NCI-H1105 treated with DMSO at 0.1 percent for 48 hours (cell line): ENCODE data around the gene NCAPD2.

Source experiments
- DNase-seq: peaks from one replicate; lab custom pipeline; 2025; lab: John Stamatoyannopoulos, UW

Gene NCAPD2

DNA sequence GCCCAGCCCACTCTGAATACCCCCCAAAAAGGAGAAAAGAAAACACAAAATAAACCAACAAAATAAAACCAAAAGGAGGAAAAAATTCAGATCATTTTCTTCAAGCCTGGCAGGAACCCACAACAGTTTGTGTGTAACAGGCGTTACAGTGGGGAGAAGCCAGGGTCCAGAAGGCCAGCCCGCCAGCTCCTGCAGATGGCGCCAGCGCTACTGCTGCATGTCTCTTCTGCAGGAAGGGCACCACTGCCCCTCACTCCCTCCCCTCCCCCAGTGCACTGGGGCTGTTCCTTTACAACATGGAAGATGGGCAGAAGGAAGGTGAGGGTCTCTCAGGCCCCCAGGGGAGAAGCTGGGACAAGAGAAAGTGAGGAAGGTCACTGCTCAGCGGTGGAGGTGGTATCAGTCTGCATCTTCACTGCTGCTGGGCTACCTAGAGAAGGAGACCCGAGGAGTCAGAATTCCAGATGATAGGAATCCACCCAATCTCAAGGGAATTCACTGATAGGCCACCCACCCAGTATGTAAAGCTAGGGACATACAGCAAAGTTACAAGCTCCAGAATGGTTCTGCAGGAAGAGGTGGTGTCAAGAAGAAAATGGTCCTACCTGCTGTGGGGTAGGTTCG is 76.5 kb downstream of the NCAPD2 start:
- DNase-seq: peak; percentile 62

- no peak for DNase-seq
These were observed 79.1 kb downstream of the NCAPD2 start for GRCh38 chr12:6573001-6573400.

DNA sequence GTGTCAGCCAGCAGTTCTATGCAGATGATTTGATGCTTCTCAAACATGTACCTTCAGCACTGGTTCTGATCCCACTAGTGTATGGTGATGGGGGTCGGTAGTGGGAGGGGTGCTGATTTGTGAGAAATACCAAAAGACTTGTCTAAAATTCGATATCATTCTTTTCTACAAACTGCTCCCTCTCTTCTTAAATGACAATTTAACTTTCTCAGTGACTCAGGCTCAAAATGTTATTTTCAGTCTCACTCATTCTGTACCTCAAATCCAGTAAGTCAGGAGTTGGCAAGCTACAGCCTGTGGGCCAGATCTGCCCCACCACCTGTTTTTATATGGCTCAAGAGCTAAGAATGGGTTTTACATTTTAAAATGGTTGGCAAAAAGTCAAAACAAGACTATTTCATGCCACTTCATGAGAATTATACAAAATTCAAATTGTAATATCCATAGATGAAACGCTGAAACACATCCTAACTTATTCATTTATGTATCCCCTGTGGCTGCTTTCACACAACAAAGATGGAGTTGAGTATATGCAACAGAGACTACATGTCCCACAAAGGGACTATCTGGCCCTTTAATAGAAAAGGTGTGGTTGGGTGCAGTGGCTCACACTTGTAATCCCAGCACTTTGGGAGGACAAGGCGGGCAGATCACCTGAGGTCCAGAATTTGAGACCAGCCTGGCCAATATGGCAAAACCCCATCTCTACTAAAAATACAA is 80.8 kb downstream of the NCAPD2 start:
- DNase-seq: no peak

DNA sequence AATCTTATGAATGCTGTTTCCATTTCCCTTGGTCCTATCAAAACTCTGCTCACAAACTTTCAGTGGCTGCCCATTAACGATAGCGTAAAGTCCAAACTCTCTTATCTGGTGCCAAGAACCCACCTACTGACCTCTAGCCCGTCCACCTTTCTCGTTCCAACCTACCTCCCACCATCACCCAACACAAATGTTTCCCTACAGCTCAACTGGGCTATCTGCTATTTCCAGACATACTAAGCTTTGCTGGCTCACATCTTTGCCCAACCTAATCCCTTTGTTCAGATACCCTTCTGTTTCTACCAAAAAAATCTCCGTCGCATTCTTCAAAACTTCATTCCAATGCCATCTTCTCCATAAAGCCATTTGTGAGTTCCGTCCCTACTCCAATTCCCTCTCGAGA is 81.7 kb downstream of the NCAPD2 start:
- DNase-seq: no peak
